GM12872 (cell line): ENCODE data around the gene ASAP2.

ENCODE experiments used
- TF ChIP-seq, protein P1 (sequence below): IDR thresholded peaks from 3 replicates; pipeline ENCODE4 v1.5.1; 2011; ENCODE audit warnings: low read depth, mild to moderate bottlenecking, low read length, moderate library complexity; ENCODE audit not compliant: insufficient read depth

ASAP2 gene

GRCh38 chr2:9360701-9361100, 154.1 kb downstream of the ASAP2 start:
- TF ChIP-seq, protein P1, sequence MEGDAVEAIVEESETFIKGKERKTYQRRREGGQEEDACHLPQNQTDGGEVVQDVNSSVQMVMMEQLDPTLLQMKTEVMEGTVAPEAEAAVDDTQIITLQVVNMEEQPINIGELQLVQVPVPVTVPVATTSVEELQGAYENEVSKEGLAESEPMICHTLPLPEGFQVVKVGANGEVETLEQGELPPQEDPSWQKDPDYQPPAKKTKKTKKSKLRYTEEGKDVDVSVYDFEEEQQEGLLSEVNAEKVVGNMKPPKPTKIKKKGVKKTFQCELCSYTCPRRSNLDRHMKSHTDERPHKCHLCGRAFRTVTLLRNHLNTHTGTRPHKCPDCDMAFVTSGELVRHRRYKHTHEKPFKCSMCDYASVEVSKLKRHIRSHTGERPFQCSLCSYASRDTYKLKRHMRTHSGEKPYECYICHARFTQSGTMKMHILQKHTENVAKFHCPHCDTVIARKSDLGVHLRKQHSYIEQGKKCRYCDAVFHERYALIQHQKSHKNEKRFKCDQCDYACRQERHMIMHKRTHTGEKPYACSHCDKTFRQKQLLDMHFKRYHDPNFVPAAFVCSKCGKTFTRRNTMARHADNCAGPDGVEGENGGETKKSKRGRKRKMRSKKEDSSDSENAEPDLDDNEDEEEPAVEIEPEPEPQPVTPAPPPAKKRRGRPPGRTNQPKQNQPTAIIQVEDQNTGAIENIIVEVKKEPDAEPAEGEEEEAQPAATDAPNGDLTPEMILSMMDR: no peak

DNA sequence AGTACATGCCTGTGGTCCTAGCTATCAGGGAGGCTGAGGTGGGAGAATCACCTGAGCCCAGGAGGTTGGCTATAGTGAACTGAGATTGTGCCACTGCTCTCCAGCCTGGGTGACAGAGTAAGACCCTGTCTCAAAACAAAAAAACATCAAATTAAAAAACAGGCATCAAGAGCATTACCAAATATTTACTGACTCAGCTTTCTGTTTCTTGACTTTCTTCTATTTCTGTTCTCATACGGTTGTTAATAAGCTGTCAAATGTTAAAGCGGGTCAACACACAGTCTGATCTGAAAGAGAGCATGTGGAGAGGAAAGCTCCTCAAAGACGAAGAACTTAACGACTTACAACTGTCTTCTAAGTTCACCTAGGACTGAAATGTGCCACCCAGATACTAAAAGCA, 157.8 kb downstream of the ASAP2 start:
- TF ChIP-seq, protein P1: no peak

DNA sequence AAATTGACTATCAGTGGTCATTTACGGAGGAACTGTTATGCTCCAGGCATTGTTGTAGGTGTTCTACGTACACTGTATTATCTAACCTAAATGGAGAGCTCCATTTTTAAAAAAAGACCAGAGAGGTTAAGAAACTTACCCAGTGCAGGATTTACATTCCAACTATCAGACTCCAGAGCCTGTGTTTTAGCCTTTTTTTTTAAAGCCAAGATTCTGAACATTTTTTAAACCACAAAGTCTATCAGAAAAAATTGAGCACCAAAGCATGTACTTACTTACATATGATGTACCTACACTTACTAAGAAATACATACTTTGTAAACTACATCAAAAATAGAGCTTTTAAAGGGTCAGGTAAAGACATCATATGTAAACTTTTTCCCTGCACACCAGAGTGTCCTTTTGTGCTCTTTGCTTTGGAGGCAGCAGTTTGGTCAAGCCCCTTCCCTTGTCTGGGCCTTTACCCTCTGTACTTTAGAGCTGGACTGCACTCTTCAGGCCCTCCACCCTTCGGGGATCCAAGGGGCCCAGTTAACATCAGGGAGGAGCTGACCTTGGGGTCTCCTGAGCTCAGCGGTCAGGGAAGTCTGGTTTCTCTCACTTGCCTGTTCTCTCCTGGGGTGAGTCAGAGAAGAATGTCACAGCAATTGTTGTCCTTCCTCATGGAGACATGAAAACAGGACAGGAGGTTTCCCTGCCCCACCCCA, 158.3 kb downstream of the ASAP2 start:
- TF ChIP-seq, protein P1: no peak

GRCh38 chr2:9365498-9366019, 158.9 kb downstream of the ASAP2 start:
- TF ChIP-seq, protein P1: no peak

GRCh38 chr2:9366026-9366425, 159.4 kb downstream of the ASAP2 start:
- TF ChIP-seq, protein P1: no peak

DNA sequence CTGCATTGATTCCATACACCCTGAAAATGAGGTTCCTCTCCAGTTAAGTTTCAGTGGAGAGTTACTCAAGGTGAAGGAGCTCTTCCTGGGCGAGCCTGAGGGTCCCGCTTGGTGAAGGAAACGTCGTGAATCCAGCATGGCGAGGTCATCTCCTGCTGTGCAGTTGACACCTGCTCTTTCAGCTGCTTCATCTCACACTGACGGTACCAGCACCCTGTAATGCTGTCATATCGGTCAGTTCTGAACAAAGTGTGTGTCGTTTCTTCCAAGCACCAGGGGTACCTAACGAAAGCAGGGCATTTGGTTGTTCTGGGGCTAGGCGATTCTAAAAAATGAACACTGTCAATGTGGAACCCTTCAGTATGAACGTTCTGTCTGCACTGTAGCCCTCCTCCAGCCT, 164.1 kb downstream of the ASAP2 start:
- TF ChIP-seq, protein P1: no peak

- TF ChIP-seq, protein P1: no peak
Measured at GRCh38 chr2:9373047-9373446, 166.4 kb downstream of the ASAP2 start.
